CD14-positive monocyte (primary cell): Measurements from ENCODE around the gene NPEPL1. TPM values are rescaled to one million over a fixed set of nuclear protein-coding genes. Genes with fewer than 3 reads are reported as not detected.

Source experiments
- DNase-seq, 3 donors: peaks; one replicate each; pipeline ENCODE4 v3.0.0-alpha.2; 2011 to 2022
- H2AFZ ChIP-seq: 2 replicates; pipeline ENCODE4 v1.6.0; 2012; ENCODE audit warnings: mild to moderate bottlenecking, low read depth, low read length, inconsistent platforms; ENCODE audit not compliant: insufficient read depth, poor library complexity, severe bottlenecking
- H3K27ac ChIP-seq, 2 donors: 1 replicate in 1 of 2; 2 replicates in 1 of 2; pipeline ENCODE4 v1.5.1; 2012 to 2013; ENCODE audit warnings: low read length in 2 of 2, control low read depth in 1 of 2, inconsistent platforms in 1 of 2, low read depth in 1 of 2, mild to moderate bottlenecking in 1 of 2
- H3K27me3 ChIP-seq, 2 donors: one replicate each; pipeline versions ENCODE4 v1.6.0 to v1.6.1; 2011 to 2013; ENCODE audit warnings: low read length in 2 of 2; ENCODE audit not compliant: control insufficient read depth in 2 of 2, insufficient read depth in 2 of 2
- H3K36me3 ChIP-seq, 2 donors: replicated peaks in 1 of 2; 1 replicate in 1 of 2; 2 replicates in 1 of 2; pipeline versions ENCODE4 v1.5.1 to v1.6.1; 2012 to 2013; ENCODE audit warnings: low read length in 2 of 2, control low read depth in 1 of 2, inconsistent platforms in 1 of 2, mild to moderate bottlenecking in 1 of 2; ENCODE audit not compliant: insufficient read depth in 2 of 2, control insufficient read depth in 1 of 2
- H3K4me1 ChIP-seq, 2 donors: 1 replicate in 1 of 2; 2 replicates in 1 of 2; pipeline versions ENCODE4 v1.5.1 to v1.6.1; 2012 to 2013; ENCODE audit warnings: low read length in 2 of 2, control low read depth in 1 of 2, inconsistent platforms in 1 of 2, mild to moderate bottlenecking in 1 of 2, moderate library complexity in 1 of 2; ENCODE audit not compliant: insufficient read depth in 2 of 2, control insufficient read depth in 1 of 2
- H3K4me2 ChIP-seq: replicated peaks from 2 replicates; pipeline ENCODE3; 2012; ENCODE audit warnings: low read length, moderate library complexity, mild to moderate bottlenecking; ENCODE audit not compliant: poor library complexity, severe bottlenecking; ENCODE audit errors: extremely low read depth
- H3K4me3 ChIP-seq, 3 experiments: fragments of 200-600 bp in 1 of 3; sonication (generic) in 1 of 3; replicated peaks in 1 of 3; 1 replicate in 2 of 3; 2 replicates in 1 of 3; pipeline ENCODE4 v1.5.1; 2011 to 2013; ENCODE audit warnings: low read length in 3 of 3, mild to moderate bottlenecking in 3 of 3, control low read depth in 2 of 3, low read depth in 2 of 3, inconsistent platforms in 1 of 3, moderate library complexity in 1 of 3
- H3K79me2 ChIP-seq: 2 replicates; pipeline ENCODE4 v1.6.0; 2012; ENCODE audit warnings: mild to moderate bottlenecking, control low read depth, inconsistent platforms, low read length, moderate library complexity; ENCODE audit not compliant: insufficient read depth
- H3K9ac ChIP-seq: 2 replicates; pipeline ENCODE4 v1.6.0; 2017; ENCODE audit warnings: low read length, mild to moderate bottlenecking; ENCODE audit not compliant: insufficient read depth, poor library complexity, severe bottlenecking
- H3K9me3 ChIP-seq, 2 donors: replicated peaks in 1 of 2; 1 replicate in 1 of 2; 2 replicates in 1 of 2; pipeline versions ENCODE4 v1.5.1 to v1.6.1; 2012 to 2013; ENCODE audit warnings: low read length in 2 of 2, control low read depth in 1 of 2; ENCODE audit not compliant: control insufficient read depth in 1 of 2, insufficient read depth in 1 of 2
- H4K20me1 ChIP-seq: 2 replicates; pipeline ENCODE4 v1.6.0; 2012; ENCODE audit warnings: mild to moderate bottlenecking, low read length, control low read depth, moderate library complexity; ENCODE audit not compliant: insufficient read depth
- H3K27ac Mint-ChIP-seq, 7 donors: one replicate each; pipeline ENCODE4 v1.8.0; 2020; ENCODE audit warnings: mild to moderate bottlenecking in 7 of 7, mixed read lengths in 7 of 7, moderate library complexity in 6 of 7, inconsistent platforms in 2 of 7
- H3K27me3 Mint-ChIP-seq, 3 donors: one replicate each; pipeline ENCODE4 v1.8.0; 2021 to 2022; ENCODE audit warnings: low read depth in 3 of 3, mild to moderate bottlenecking in 3 of 3, mixed read lengths in 3 of 3, moderate library complexity in 3 of 3, inconsistent platforms in 1 of 3
- H3K36me3 Mint-ChIP-seq, 2 donors: one replicate each; pipeline ENCODE4 v1.8.0; 2020; ENCODE audit warnings: mixed read lengths in 2 of 2, inconsistent platforms in 1 of 2, mild to moderate bottlenecking in 1 of 2
- H3K4me1 Mint-ChIP-seq: one replicate; pipeline ENCODE4 v1.8.0; 2020; ENCODE audit warnings: mild to moderate bottlenecking, mixed read lengths
- H3K4me3 Mint-ChIP-seq, 2 donors: one replicate each; pipeline ENCODE4 v1.8.0; 2020; ENCODE audit warnings: mild to moderate bottlenecking in 2 of 2, mixed read lengths in 2 of 2, moderate library complexity in 1 of 2
- H3K9me3 Mint-ChIP-seq, 7 donors: one replicate each; pipeline ENCODE4 v1.8.0; 2020 to 2022; ENCODE audit warnings: mixed read lengths in 7 of 7, mild to moderate bottlenecking in 6 of 7, moderate library complexity in 6 of 7, inconsistent platforms in 2 of 7
- WGBS: methylation state at CpG from one replicate; pipeline ENCODE4 v1.1.5; 2013; ENCODE audit warnings: missing lambda C conversion rate; ENCODE audit not compliant: insufficient coverage; 5-methylcytosine and 5-hydroxymethylcytosine counted together
- intact Hi-C, 2 donors: fragments of 100-400 bp; cut with micrococcal nuclease; formaldehyde crosslinking; loops; one replicate each; pipeline versions ENCODE4 v1.15.0 to v1.15.1; 2023
- polyA plus RNA-seq, 3 donors: library from polyadenylated mRNA; depleted of rRNA in 1 of 3; unstranded in 2 of 3; stranded (reverse) in 1 of 3; fragments of 300-500 nt in 2 of 3; fragments of >200 nt in 1 of 3; fragmentation: Illumina TruSeq in 2 of 3; gene quantifications; 1 replicate in 2 of 3; 2 replicates in 1 of 3; pipeline ENCODE4 v1.2.3, GENCODE V29; 2012 to 2021
- TF ChIP-seq, protein P1 (sequence below): fragments of 200-600 bp; IDR thresholded peaks from one replicate; pipeline ENCODE4 v1.8.0; 2022; ENCODE audit warnings: antibody characterized with exemption, mild to moderate bottlenecking

NPEPL1 gene
- polyA plus RNA-seq, 3 donors: 37.6 to 109 (median 39.6) TPM

DNA sequence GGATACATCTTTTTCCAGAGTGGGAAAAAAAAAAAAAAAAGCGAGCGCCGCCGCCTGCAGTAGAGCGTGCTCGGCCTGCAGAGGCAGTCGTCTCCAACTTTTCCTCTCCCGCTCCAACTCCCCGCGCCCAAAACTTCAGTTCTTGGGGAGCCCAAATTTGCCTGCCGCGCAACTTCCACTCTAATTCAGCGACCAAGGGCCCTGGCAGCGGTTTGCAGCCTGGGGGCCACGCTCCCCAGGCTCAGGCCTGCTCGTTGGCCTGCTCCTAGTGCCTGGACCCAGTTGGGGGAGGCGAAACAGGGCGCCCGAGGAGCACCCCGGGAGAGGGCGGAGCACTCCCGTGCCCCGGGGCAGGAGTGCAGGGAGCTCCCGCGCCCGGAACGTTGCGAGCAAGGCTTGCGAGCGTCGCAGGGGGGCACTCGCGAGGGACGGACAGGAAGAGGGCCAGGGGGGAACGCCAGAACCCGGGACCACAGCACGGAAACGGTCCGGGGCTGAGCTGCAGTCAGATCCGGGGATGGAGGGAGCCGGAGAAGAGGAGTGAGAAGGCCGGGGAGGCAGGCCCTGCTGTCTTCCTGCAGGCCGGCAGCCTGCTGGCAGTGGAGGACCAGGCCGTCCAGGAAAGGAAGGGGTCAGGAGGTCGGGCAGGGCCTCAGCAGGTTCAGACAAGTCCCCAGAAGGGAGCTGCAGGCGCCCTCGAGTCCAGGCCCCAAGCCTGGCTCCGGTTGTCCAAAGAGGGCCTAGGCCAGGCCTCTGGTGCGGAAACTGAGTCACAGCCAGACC, 41.6 kb upstream of the NPEPL1 start, which contains the start of gene STX16:
Gene STX16, plus strand, starts transcription at position 508 of the 783 bp plus-strand sequence. CDS start 724 bp downstream, outside the sequence.
- WGBS: under 1% methylated on average over 43 of the region's 49 CpGs
- Histone ChIP-seq H3K36me3 (peaks cover 0 to 10% of the 10 kb centered on the region in 2 donors), H2AFZ (peak within 1 kb of the TSS; percentile 97), H3K9ac (peak within 1 kb of the TSS; percentile 90), H4K20me1 (peaks cover 11% of the 10 kb centered on the region), H3K27ac (peak within 1 kb of the TSS; percentile 95 to 98), H3K4me1 (peaks cover 21 to 44% of the 10 kb centered on the region in 2 donors), H3K27me3 (peaks cover 3 to 18% of the 10 kb centered on the region in 2 donors), H3K79me2 (peaks cover 47% of the 10 kb centered on the region), H3K4me2 (peak within 1 kb of the TSS; percentile 98), H3K9me3 (no peaks in the 10 kb centered on the region), H3K4me3 (peak within 1 kb of the TSS; percentile 68 to 100 (median 91))
- TF ChIP-seq, protein P1, sequence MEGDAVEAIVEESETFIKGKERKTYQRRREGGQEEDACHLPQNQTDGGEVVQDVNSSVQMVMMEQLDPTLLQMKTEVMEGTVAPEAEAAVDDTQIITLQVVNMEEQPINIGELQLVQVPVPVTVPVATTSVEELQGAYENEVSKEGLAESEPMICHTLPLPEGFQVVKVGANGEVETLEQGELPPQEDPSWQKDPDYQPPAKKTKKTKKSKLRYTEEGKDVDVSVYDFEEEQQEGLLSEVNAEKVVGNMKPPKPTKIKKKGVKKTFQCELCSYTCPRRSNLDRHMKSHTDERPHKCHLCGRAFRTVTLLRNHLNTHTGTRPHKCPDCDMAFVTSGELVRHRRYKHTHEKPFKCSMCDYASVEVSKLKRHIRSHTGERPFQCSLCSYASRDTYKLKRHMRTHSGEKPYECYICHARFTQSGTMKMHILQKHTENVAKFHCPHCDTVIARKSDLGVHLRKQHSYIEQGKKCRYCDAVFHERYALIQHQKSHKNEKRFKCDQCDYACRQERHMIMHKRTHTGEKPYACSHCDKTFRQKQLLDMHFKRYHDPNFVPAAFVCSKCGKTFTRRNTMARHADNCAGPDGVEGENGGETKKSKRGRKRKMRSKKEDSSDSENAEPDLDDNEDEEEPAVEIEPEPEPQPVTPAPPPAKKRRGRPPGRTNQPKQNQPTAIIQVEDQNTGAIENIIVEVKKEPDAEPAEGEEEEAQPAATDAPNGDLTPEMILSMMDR: peak; percentile 92
- intact Hi-C loops: loop anchor here (5.0 to 10.0 kb wide), 6 partner anchors 196 to 394 kb away; partner anchors contain the start of genes VAPB (in 2 of the 2), PRELID3B (in 1 of the 2) and RAB22A (in 1 of the 2)
- DNase-seq: peak; percentile 80 to 90 (median 88)
- H3K9me3 Mint-ChIP-seq: peaks cover 0 to 6% (median 0%) of the 10 kb centered on the region in 7 donors
- peaks cover 3 to 4% of the 10 kb centered on the region in 2 donors for H3K36me3 Mint-ChIP-seq
- peak within 1 kb of the TSS; percentile 96 to 99 (median 98) for H3K27ac Mint-ChIP-seq
- peaks cover 20% of the 10 kb centered on the region for H3K4me1 Mint-ChIP-seq
- H3K4me3 Mint-ChIP-seq: peak within 1 kb of the TSS; percentile 96 to 97
- H3K27me3 Mint-ChIP-seq: peaks cover 12 to 15% (median 14%) of the 10 kb centered on the region in 3 donors

- peaks cover 25% of the 10 kb centered on the region for H3K4me1 Mint-ChIP-seq
- TF ChIP-seq, protein P1: no peak
- H3K4me2 ChIP-seq: peak overlapping the region; percentile 98
Observed at GRCh38 chr20:58651559-58651945, 41.0 kb upstream of the NPEPL1 start.

More at GRCh38 chr20:58651559-58651945, 41.0 kb upstream of the NPEPL1 start:
- Mint-ChIP-seq H3K36me3 (peaks cover 4 to 7% of the 10 kb centered on the region in 2 donors), H3K4me3 (peak overlapping the region; percentile 96 to 97), H3K27ac (peak overlapping the region; percentile 96 to 99 (median 98)), H3K27me3 (peaks cover 10 to 15% (median 13%) of the 10 kb centered on the region in 3 donors), H3K9me3 (peaks cover 0 to 6% (median 0%) of the 10 kb centered on the region in 7 donors)
- Histone ChIP-seq H3K9ac (peak overlapping the region; percentile 90), H2AFZ (peak overlapping the region; percentile 97), H3K27me3 (peaks cover 3 to 18% of the 10 kb centered on the region in 2 donors), H3K9me3 (no peaks in the 10 kb centered on the region), H3K36me3 (peaks cover 0 to 16% of the 10 kb centered on the region in 2 donors), H3K79me2 (peaks cover 53% of the 10 kb centered on the region), H3K4me1 (peaks cover 22 to 44% of the 10 kb centered on the region in 2 donors), H3K4me3 (peak overlapping the region; percentile 68 to 100 (median 91)), H4K20me1 (peaks cover 17% of the 10 kb centered on the region), H3K27ac (peak overlapping the region; percentile 95 to 98)
- under 1% methylated on average over 18 of the region's 18 CpGs for WGBS
- DNase-seq: peak in 1 of 3 donors; percentile 8
- intact Hi-C loops: loop anchor here (5.0 to 10.0 kb wide), 6 partner anchors 196 to 393 kb away; partner anchors contain the start of genes VAPB (in 2 of the 2), PRELID3B (in 1 of the 2) and RAB22A (in 1 of the 2)
